DND-41 (cell line): ENCODE results near the gene CRCP.
"Not testable (repeated sequence)": the region's sequence is repeated elsewhere in the genome, so short reads cannot be mapped to it uniquely, and the experiment has no call there.

ENCODE experiments used
- ATAC-seq: fragments of 200-7000 bp; cut with Tn5 transposase; 3 replicates; pipeline ENCODE4 v1.9.1; 2021; ENCODE audit warnings: low read depth; ENCODE audit not compliant: insufficient read depth
- DNase-seq: peaks from one replicate; pipeline ENCODE4 v3.0.0-alpha.2; 2020
- H2AFZ ChIP-seq: 2 replicates; pipeline ENCODE4 v1.6.0; 2012; ENCODE audit warnings: low read depth, low read length
- H3K27ac ChIP-seq: 2 replicates; pipeline ENCODE4 v1.5.1; 2012; ENCODE audit warnings: low read length, inconsistent platforms
- H3K27me3 ChIP-seq: fragments of 200-600 bp; sonication (generic); 2 replicates; pipeline ENCODE4 v1.6.0; 2012; ENCODE audit warnings: low read length, mild to moderate bottlenecking, inconsistent platforms; ENCODE audit not compliant: insufficient read depth, poor library complexity
- H3K36me3 ChIP-seq: 2 replicates; pipeline ENCODE4 v1.5.1; 2012; ENCODE audit warnings: low read length, inconsistent platforms; ENCODE audit not compliant: insufficient read depth
- H3K4me1 ChIP-seq: 2 replicates; pipeline ENCODE4 v1.5.1; 2012; ENCODE audit warnings: mild to moderate bottlenecking, low read length; ENCODE audit not compliant: insufficient read depth
- H3K4me2 ChIP-seq: 2 replicates; pipeline ENCODE4 v1.6.0; 2012; ENCODE audit warnings: mild to moderate bottlenecking, moderate library complexity, low read length, inconsistent platforms; ENCODE audit not compliant: insufficient read depth
- H3K4me3 ChIP-seq, 2 experiments: fragments of 200-600 bp in 1 of 2; shearing (Covaris generic) in 1 of 2; 2 replicates each; pipeline ENCODE4 v1.5.1; 2012 to 2016; ENCODE audit warnings: inconsistent platforms in 2 of 2, low read length in 2 of 2, mild to moderate bottlenecking in 2 of 2, low read depth in 1 of 2, moderate library complexity in 1 of 2
- H3K79me2 ChIP-seq: 2 replicates; pipeline ENCODE4 v1.6.0; 2012; ENCODE audit warnings: low read length, inconsistent platforms; ENCODE audit not compliant: insufficient read depth
- H3K9ac ChIP-seq: 2 replicates; pipeline ENCODE4 v1.6.0; 2012; ENCODE audit warnings: low read depth, mild to moderate bottlenecking, inconsistent platforms, low read length, moderate library complexity
- H3K9me3 ChIP-seq: 2 replicates; pipeline ENCODE4 v1.5.1; 2012; ENCODE audit warnings: low read length, moderate library complexity, mild to moderate bottlenecking, inconsistent platforms; ENCODE audit not compliant: insufficient read depth, severe bottlenecking
- H4K20me1 ChIP-seq: 2 replicates; pipeline ENCODE4 v1.6.0; 2012; ENCODE audit warnings: low read length; ENCODE audit not compliant: insufficient read depth
- EZH2 ChIP-seq: IDR thresholded peaks from 3 replicates; pipeline ENCODE4 v1.6.1; 2012; ENCODE audit warnings: borderline replicate concordance, low read depth, mild to moderate bottlenecking, moderate library complexity, low read length, inconsistent platforms; ENCODE audit not compliant: severe bottlenecking
- TF ChIP-seq, protein P1 (sequence below): IDR thresholded peaks from 2 replicates; pipeline ENCODE4 v1.5.1; 2012; ENCODE audit warnings: borderline replicate concordance, low read length, moderate library complexity, mild to moderate bottlenecking; ENCODE audit not compliant: poor library complexity, severe bottlenecking; ENCODE audit errors: extremely low read depth

The CRCP gene

GRCh38 chr7:66143876-66144332, 29.3 kb downstream of the CRCP start:
- no peak overlapping the region for H3K9ac ChIP-seq
- peaks cover 35% of the 10 kb centered on the region for H4K20me1 ChIP-seq
- peaks cover 98% of the 10 kb centered on the region for H3K36me3 ChIP-seq
- TF ChIP-seq EZH2: no peak
- TF ChIP-seq, protein P1, sequence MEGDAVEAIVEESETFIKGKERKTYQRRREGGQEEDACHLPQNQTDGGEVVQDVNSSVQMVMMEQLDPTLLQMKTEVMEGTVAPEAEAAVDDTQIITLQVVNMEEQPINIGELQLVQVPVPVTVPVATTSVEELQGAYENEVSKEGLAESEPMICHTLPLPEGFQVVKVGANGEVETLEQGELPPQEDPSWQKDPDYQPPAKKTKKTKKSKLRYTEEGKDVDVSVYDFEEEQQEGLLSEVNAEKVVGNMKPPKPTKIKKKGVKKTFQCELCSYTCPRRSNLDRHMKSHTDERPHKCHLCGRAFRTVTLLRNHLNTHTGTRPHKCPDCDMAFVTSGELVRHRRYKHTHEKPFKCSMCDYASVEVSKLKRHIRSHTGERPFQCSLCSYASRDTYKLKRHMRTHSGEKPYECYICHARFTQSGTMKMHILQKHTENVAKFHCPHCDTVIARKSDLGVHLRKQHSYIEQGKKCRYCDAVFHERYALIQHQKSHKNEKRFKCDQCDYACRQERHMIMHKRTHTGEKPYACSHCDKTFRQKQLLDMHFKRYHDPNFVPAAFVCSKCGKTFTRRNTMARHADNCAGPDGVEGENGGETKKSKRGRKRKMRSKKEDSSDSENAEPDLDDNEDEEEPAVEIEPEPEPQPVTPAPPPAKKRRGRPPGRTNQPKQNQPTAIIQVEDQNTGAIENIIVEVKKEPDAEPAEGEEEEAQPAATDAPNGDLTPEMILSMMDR: no peak
- peaks cover 47% of the 10 kb centered on the region for H3K79me2 ChIP-seq
- DNase-seq: no peak
- H3K4me1 ChIP-seq: no peaks in the 10 kb centered on the region
- no peaks in the 10 kb centered on the region for H3K9me3 ChIP-seq
- H3K27ac ChIP-seq: no peak overlapping the region
- no peak for ATAC-seq
- H3K4me2 ChIP-seq: no peak overlapping the region
- H2AFZ ChIP-seq: no peak overlapping the region
- H3K27me3 ChIP-seq: no peaks in the 10 kb centered on the region
- no peak overlapping the region for H3K4me3 ChIP-seq

- Histone ChIP-seq H3K4me1 (no peaks in the 10 kb centered on the region), H3K79me2 (peaks cover 47% of the 10 kb centered on the region), H3K27ac (no peak overlapping the region)
These were observed 30.9 kb downstream of the CRCP start for GRCh38 chr7:66145400-66146104.

DNA sequence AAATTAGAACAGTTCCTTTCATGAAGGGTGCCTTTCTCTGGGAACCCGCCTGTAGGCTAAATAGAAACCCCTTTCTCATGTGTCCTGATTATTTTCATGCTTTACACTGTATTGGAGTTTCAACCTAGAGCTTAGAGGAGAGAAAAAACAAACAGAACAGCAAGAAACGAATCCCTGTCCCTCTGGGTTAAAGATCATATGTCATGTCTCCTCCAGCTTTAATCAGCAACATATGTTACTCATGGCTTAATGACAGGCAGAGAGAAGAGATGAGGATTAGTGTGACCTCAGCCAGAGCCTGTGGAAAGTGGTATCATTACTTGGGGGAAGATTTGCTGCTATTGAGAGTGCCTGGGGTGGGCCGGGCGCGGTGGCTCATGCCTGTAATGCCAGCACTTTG, 32.1 kb downstream of the CRCP start:
- no peak overlapping the region for H3K4me2 ChIP-seq

More at GRCh38 chr7:66145400-66146104, 30.9 kb downstream of the CRCP start:
- ATAC-seq (no peak), DNase-seq (no peak)
- no peak for TF ChIP-seq EZH2
- TF ChIP-seq, protein P1: no peak
- Histone ChIP-seq H3K27me3 (no peaks in the 10 kb centered on the region), H3K4me3 (no peak overlapping the region), H2AFZ (no peak overlapping the region), H4K20me1 (peaks cover 30% of the 10 kb centered on the region), H3K36me3 (peaks cover 93% of the 10 kb centered on the region), H3K9me3 (no peaks in the 10 kb centered on the region), H3K9ac (no peak overlapping the region), H3K4me2 (no peak overlapping the region)

DNA sequence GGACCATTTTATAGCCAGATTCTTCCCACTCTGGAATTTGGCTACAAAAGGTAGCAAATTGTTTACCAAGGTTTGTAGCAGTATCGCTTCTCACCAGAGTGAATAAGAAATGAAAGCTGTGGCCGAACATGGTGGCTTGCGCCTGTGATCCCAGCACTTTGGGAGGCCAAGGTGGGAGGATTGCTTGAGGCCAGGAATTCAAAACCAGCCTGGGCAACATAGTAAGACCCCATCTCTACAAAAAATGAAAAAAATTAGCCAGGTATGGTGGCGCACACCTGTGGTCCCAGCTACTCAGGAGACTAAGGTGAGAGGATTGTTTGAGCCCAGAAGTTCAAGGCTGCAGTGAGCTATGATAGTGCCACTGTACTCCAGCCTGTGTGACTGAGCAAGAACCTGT, 33.0 kb downstream of the CRCP start:
- H3K4me3 ChIP-seq, H3K4me2 ChIP-seq, H3K27ac ChIP-seq, ATAC-seq, H3K9ac ChIP-seq, H3K27me3 ChIP-seq, H2AFZ ChIP-seq, H3K9me3 ChIP-seq, DNase-seq, H3K4me1 ChIP-seq: not testable (repeated sequence)
- Histone ChIP-seq H3K79me2 (peaks cover 40% of the 10 kb centered on the region), H4K20me1 (peaks cover 28% of the 10 kb centered on the region), H3K36me3 (peaks cover 91% of the 10 kb centered on the region)

More for the DNA sequence above, 32.1 kb downstream of the CRCP start:
- peaks cover 47% of the 10 kb centered on the region for H3K79me2 ChIP-seq
- no peak for TF ChIP-seq EZH2
- peaks cover 91% of the 10 kb centered on the region for H3K36me3 ChIP-seq
- no peak overlapping the region for H2AFZ ChIP-seq
- DNase-seq (no peak), ATAC-seq (no peak)
- H3K4me3 ChIP-seq: no peak overlapping the region
- H3K9ac ChIP-seq: no peak overlapping the region
- no peak overlapping the region for H3K27ac ChIP-seq
- no peaks in the 10 kb centered on the region for H3K4me1 ChIP-seq
- H4K20me1 ChIP-seq: peaks cover 29% of the 10 kb centered on the region
- H3K27me3 ChIP-seq: no peaks in the 10 kb centered on the region
- H3K9me3 ChIP-seq: no peaks in the 10 kb centered on the region
